Breast epithelium (tissue), 3 donors: ENCODE results near the gene LY86.

Experiments used
- CTCF ChIP-seq, 3 donors: fragments of 450-650 bp; IDR thresholded peaks; one replicate each; pipeline ENCODE4 v1.5.1; 2016 to 2017; ENCODE audit warnings: antibody characterized with exemption in 3 of 3, mild to moderate bottlenecking in 3 of 3, moderate library complexity in 3 of 3
- POLR2A ChIP-seq: fragments of 450-650 bp; IDR thresholded peaks from one replicate; pipeline ENCODE4 v1.6.1; 2016; ENCODE audit warnings: antibody characterized with exemption, mild to moderate bottlenecking, moderate library complexity
- POLR2AphosphoS5 ChIP-seq, 3 donors: sonication (generic); formaldehyde crosslinking; IDR thresholded peaks; one replicate each; pipeline ENCODE4 v1.6.1; 2017; ENCODE audit warnings: antibody characterized with exemption in 3 of 3

GRCh38 chr6:6645261-6645917 lies 56.9 kb downstream of the LY86 start:
- TF ChIP-seq POLR2AphosphoS5 (IDR thresholded peaks at IDR 0.05) (no peak), CTCF (IDR thresholded peaks at IDR 0.05) (no peak), POLR2A (no peak)
